Gastroesophageal sphincter (tissue), 3 donors: Measurements from ENCODE around the gene KCNMA1.

Source experiments
- EP300 ChIP-seq: sonication (generic); formaldehyde crosslinking; IDR thresholded peaks from one replicate; pipeline ENCODE4 v1.6.1; 2017; ENCODE audit warnings: antibody characterized with exemption, mild to moderate bottlenecking
- POLR2A ChIP-seq, 2 donors: fragments of 450-650 bp; IDR thresholded peaks; one replicate each; pipeline ENCODE4 v1.6.1; 2017; ENCODE audit warnings: antibody characterized with exemption in 2 of 2, mild to moderate bottlenecking in 2 of 2, moderate library complexity in 1 of 2
- POLR2AphosphoS5 ChIP-seq: sonication (generic); formaldehyde crosslinking; IDR thresholded peaks from one replicate; pipeline ENCODE4 v1.6.1; 2017; ENCODE audit warnings: antibody characterized with exemption
- TF ChIP-seq, protein P1 (sequence below), 4 experiments: fragments of 200-600 bp in 2 of 4; fragments of 450-650 bp in 2 of 4; sonication (generic) in 1 of 4; IDR thresholded peaks; one replicate each; pipeline ENCODE4 v1.5.1; 2017 to 2019; ENCODE audit warnings: antibody characterized with exemption in 4 of 4, mild to moderate bottlenecking in 2 of 4, moderate library complexity in 2 of 4

DNA sequence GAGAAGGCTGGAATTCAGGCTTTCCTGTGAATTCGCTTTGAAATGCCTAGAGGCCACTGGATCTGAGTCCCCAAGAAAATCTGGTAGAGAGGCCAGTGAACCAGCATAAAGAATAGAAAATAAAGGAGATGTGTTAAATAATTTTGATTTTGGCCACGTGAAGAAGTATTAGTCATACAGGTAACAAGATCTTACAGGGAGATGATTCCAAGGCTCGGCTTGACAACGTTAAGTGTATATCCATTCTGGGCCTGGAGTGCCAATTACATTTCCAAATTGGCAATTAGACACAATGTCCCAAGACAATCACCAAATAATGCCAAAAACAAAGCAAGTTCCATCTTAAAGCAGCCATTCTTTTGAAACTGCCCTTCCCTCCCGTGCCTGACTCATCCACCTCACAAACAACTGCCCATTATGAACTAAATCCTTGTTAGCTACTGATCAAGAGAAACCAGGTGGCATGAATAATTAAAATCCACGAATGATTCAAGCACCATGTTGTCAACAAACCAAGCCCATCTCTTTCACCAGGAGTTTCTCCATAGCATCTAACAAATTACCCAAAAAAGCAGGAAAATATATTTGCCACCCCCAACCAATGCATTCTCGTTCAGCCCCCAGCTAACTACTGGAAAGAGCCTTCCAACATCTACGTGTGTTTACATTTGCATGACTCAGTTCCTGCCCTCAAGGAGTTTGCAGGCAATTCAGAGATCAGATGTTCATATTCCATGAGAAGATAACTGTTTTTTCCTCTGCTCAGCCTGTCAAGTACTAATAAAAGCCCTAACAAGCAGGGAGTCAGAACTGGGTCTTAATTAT, 8.5 kb downstream of the KCNMA1 start:
- TF ChIP-seq, protein P1, sequence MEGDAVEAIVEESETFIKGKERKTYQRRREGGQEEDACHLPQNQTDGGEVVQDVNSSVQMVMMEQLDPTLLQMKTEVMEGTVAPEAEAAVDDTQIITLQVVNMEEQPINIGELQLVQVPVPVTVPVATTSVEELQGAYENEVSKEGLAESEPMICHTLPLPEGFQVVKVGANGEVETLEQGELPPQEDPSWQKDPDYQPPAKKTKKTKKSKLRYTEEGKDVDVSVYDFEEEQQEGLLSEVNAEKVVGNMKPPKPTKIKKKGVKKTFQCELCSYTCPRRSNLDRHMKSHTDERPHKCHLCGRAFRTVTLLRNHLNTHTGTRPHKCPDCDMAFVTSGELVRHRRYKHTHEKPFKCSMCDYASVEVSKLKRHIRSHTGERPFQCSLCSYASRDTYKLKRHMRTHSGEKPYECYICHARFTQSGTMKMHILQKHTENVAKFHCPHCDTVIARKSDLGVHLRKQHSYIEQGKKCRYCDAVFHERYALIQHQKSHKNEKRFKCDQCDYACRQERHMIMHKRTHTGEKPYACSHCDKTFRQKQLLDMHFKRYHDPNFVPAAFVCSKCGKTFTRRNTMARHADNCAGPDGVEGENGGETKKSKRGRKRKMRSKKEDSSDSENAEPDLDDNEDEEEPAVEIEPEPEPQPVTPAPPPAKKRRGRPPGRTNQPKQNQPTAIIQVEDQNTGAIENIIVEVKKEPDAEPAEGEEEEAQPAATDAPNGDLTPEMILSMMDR (IDR thresholded peaks at IDR 0.05) = no peak
- TF ChIP-seq POLR2AphosphoS5 = no peak
- no peak for TF ChIP-seq EP300
- no peak for TF ChIP-seq POLR2A (IDR thresholded peaks at IDR 0.05)
